GM18868 (cell line): ENCODE results near the gene ZNF414.

Experiments
- ATAC-seq: cut with Tn5 transposase; IDR thresholded peaks from one replicate; pipeline ENCODE4 v1.9.1; 2021; ENCODE audit warnings: mild to moderate bottlenecking, moderate library complexity; ENCODE audit not compliant: unreplicated experiment

ZNF414 gene

GRCh38 chr19:8491574-8491973 is 22.4 kb downstream of the ZNF414 start:
- no peak for ATAC-seq

- no peak for ATAC-seq
Observed at GRCh38 chr19:8490873-8491272, 23.1 kb downstream of the ZNF414 start.

- ATAC-seq: no peak
Observed at GRCh38 chr19:8490395-8490760, 23.6 kb downstream of the ZNF414 start.

- no peak for ATAC-seq
Observed at GRCh38 chr19:8489561-8490394, 24.2 kb downstream of the ZNF414 start.

- no peak for ATAC-seq
Observed at GRCh38 chr19:8488365-8488764, 25.6 kb downstream of the ZNF414 start.

GRCh38 chr19:8487137-8487851 is 26.7 kb downstream of the ZNF414 start:
- no peak for ATAC-seq

GRCh38 chr19:8486661-8487136 is 27.3 kb downstream of the ZNF414 start:
- no peak for ATAC-seq

GRCh38 chr19:8485561-8486371 is 28.2 kb downstream of the ZNF414 start:
- no peak for ATAC-seq

- no peak for ATAC-seq
Observed at GRCh38 chr19:8484331-8484894, 29.6 kb downstream of the ZNF414 start.

GRCh38 chr19:8483165-8483564 is 30.8 kb downstream of the ZNF414 start:
- ATAC-seq: no peak

GRCh38 chr19:8482696-8483095 is 31.3 kb downstream of the ZNF414 start:
- ATAC-seq: no peak

- no peak for ATAC-seq
Observed at GRCh38 chr19:8481616-8482015, 32.4 kb downstream of the ZNF414 start.

- no peak for ATAC-seq
Observed at GRCh38 chr19:8481201-8481600, 32.8 kb downstream of the ZNF414 start.

- no peak for ATAC-seq
Observed at GRCh38 chr19:8478598-8478997, 35.4 kb downstream of the ZNF414 start.

- ATAC-seq: no peak
Observed at GRCh38 chr19:8477889-8478288, 36.1 kb downstream of the ZNF414 start.

GRCh38 chr19:8476524-8476923 is 37.4 kb downstream of the ZNF414 start:
- no peak for ATAC-seq

- ATAC-seq: no peak
Observed at GRCh38 chr19:8475005-8475404, 39.0 kb downstream of the ZNF414 start.

- ATAC-seq: no peak
Observed at GRCh38 chr19:8473648-8474476, 40.1 kb downstream of the ZNF414 start.

GRCh38 chr19:8469613-8470368 is 44.2 kb downstream of the ZNF414 start:
- ATAC-seq: no peak
